GM23248 (cell line): ENCODE measurements around the gene TRAP1. TPM values are rescaled to one million over a fixed set of nuclear protein-coding genes. Genes with fewer than 3 reads are reported as not detected.
"Not testable (repeated sequence)": the region's sequence is repeated elsewhere in the genome, so short reads cannot be mapped to it uniquely, and the experiment has no call there.

Experiments
- DNase-seq: peaks from one replicate; pipeline ENCODE4 v3.0.0-alpha.2; 2015
- H2AFZ ChIP-seq: fragments of 200-600 bp; sonication (generic); 2 replicates; pipeline ENCODE4 v1.6.1; 2016; ENCODE audit warnings: antibody characterized with exemption
- H3F3A ChIP-seq: fragments of 200-600 bp; sonication (generic); 2 replicates; pipeline ENCODE4 v1.6.1; 2016; ENCODE audit warnings: mild to moderate bottlenecking, antibody characterized with exemption, mixed run types; ENCODE audit not compliant: insufficient read depth
- H3K27ac ChIP-seq: fragments of 200-600 bp; sonication (generic); 2 replicates; pipeline ENCODE4 v1.5.1; 2016; ENCODE audit warnings: mild to moderate bottlenecking
- H3K27me3 ChIP-seq: fragments of 200-600 bp; sonication (generic); replicated peaks from 2 replicates; pipeline ENCODE4 v1.6.1; 2016; ENCODE audit warnings: mild to moderate bottlenecking; ENCODE audit not compliant: insufficient read depth
- H3K36me3 ChIP-seq: fragments of 200-600 bp; sonication (generic); 2 replicates; pipeline ENCODE4 v1.6.1; 2016; ENCODE audit warnings: low read depth, mild to moderate bottlenecking
- H3K4me1 ChIP-seq: fragments of 200-600 bp; sonication (generic); 2 replicates; pipeline ENCODE4 v1.6.1; 2016; ENCODE audit warnings: mild to moderate bottlenecking; ENCODE audit not compliant: insufficient read depth
- H3K4me2 ChIP-seq: fragments of 200-600 bp; sonication (generic); one replicate; pipeline ENCODE4 v1.6.1; 2016; ENCODE audit warnings: mild to moderate bottlenecking; ENCODE audit not compliant: unreplicated experiment
- H3K4me3 ChIP-seq: fragments of 200-600 bp; sonication (generic); 2 replicates; pipeline ENCODE4 v1.5.1; 2016; ENCODE audit warnings: mild to moderate bottlenecking
- H3K79me2 ChIP-seq: fragments of 200-600 bp; sonication (generic); 2 replicates; pipeline ENCODE4 v1.6.1; 2016; ENCODE audit warnings: mild to moderate bottlenecking; ENCODE audit not compliant: insufficient read depth
- H3K9ac ChIP-seq: fragments of 200-600 bp; sonication (generic); 2 replicates; pipeline ENCODE4 v1.6.1; 2016; ENCODE audit warnings: mild to moderate bottlenecking
- H3K9me2 ChIP-seq: fragments of 200-600 bp; sonication (generic); 2 replicates; pipeline ENCODE4 v1.6.1; 2016; ENCODE audit warnings: mixed run types, mild to moderate bottlenecking, moderate library complexity; ENCODE audit not compliant: insufficient read depth
- H3K9me3 ChIP-seq: fragments of 200-600 bp; sonication (generic); one replicate; pipeline ENCODE4 v1.6.1; 2017; ENCODE audit warnings: low read depth
- H4K20me1 ChIP-seq: fragments of 200-600 bp; sonication (generic); 2 replicates; pipeline ENCODE4 v1.6.0; 2016; ENCODE audit not compliant: insufficient read depth
- EZH2 ChIP-seq: fragments of 200-600 bp; sonication (generic); IDR thresholded peaks from 2 replicates; pipeline ENCODE4 v1.6.1; 2018; ENCODE audit warnings: antibody characterized with exemption, mild to moderate bottlenecking; ENCODE audit not compliant: insufficient read depth, poor library complexity, severe bottlenecking
- EZH2phosphoT487 ChIP-seq: fragments of 200-600 bp; sonication (generic); IDR thresholded peaks from 2 replicates; pipeline ENCODE4 v1.6.1; 2018; ENCODE audit warnings: antibody characterized with exemption, moderate library complexity, mild to moderate bottlenecking, low read depth; ENCODE audit not compliant: insufficient read depth
- WGBS, 2 experiments: methylation state at CpG; one replicate each; pipeline ENCODE4 v1.1.6; 2015 to 2017; ENCODE audit warnings: low lambda C conversion rate in 2 of 2, low coverage in 1 of 2; ENCODE audit errors: missing lambda C conversion rate in 2 of 2; 5-methylcytosine and 5-hydroxymethylcytosine counted together
- in situ Hi-C: fragments of 300-500 bp; cut with MboI; formaldehyde crosslinking; loops from 2 replicates; pipeline ENCODE4 v1.15.0; 2020
- polyA plus RNA-seq: library from polyadenylated mRNA; unstranded; fragments of >200 nt; fragmentation: Nextera tagmentation; extraction: Ambion mirVana; gene quantifications from 2 replicates; pipeline ENCODE4 v1.2.1, GENCODE V29; 2016
- total RNA-seq: library from RNA; depleted of rRNA; stranded (reverse); fragments of >200 nt; shearing (Covaris generic); gene quantifications from 2 replicates; pipeline ENCODE4 v1.2.3, GENCODE V29; 2014

The TRAP1 gene
- total and polyA plus RNA-seq, 2 experiments from 2014 or later: 56.6 to 73.4 TPM

GRCh38 chr16:3661922-3662321 is 55.4 kb downstream of the TRAP1 start:
- no peak overlapping the region for H3K4me2 ChIP-seq
- in situ Hi-C loops: no loop called here
- no peak for TF ChIP-seq EZH2phosphoT487
- no peak for TF ChIP-seq EZH2
- no peaks in the 10 kb centered on the region for H4K20me1 ChIP-seq
- H3K4me1 ChIP-seq: no peaks in the 10 kb centered on the region
- no peak overlapping the region for H3K27ac ChIP-seq
- no peak overlapping the region for H3K9ac ChIP-seq
- H3K79me2 ChIP-seq: no peaks in the 10 kb centered on the region
- H3K27me3 ChIP-seq: no peaks in the 10 kb centered on the region
- 0 out of 2 replicates have a peak, but pooled peaks cover 19% of the 10 kb centered on the region for H3F3A ChIP-seq
- no peaks in the 10 kb centered on the region for H3K9me2 ChIP-seq
- H3K4me3 ChIP-seq: no peak overlapping the region
- H3K36me3 ChIP-seq: peaks cover 23% of the 10 kb centered on the region
- H3K9me3 ChIP-seq: no peaks in the 10 kb centered on the region
- DNase-seq: no peak
- no peak overlapping the region for H2AFZ ChIP-seq
- WGBS, 2 experiments: 93 to 95% methylated on average over 11 to 13 of the region's 13 CpGs

GRCh38 chr16:3661311-3661710 is 56.0 kb downstream of the TRAP1 start:
- in situ Hi-C loops: no loop called here
- WGBS, 2 experiments: 94 to 97% methylated on average over 10 to 12 of the region's 12 CpGs
- H3K79me2 ChIP-seq: no peaks in the 10 kb centered on the region
- H3K27ac ChIP-seq: no peak overlapping the region
- TF ChIP-seq EZH2phosphoT487: no peak
- TF ChIP-seq EZH2: no peak
- H2AFZ ChIP-seq: no peak overlapping the region
- 0 out of 2 replicates have a peak, but pooled peaks cover 13% of the 10 kb centered on the region for H3F3A ChIP-seq
- no peaks in the 10 kb centered on the region for H3K27me3 ChIP-seq
- no peak overlapping the region for H3K9ac ChIP-seq
- no peak for DNase-seq
- no peak overlapping the region for H3K4me3 ChIP-seq
- no peaks in the 10 kb centered on the region for H3K9me3 ChIP-seq
- no peaks in the 10 kb centered on the region for H4K20me1 ChIP-seq
- H3K9me2 ChIP-seq: no peaks in the 10 kb centered on the region
- H3K36me3 ChIP-seq: peaks cover 23% of the 10 kb centered on the region
- no peak overlapping the region for H3K4me2 ChIP-seq
- no peaks in the 10 kb centered on the region for H3K4me1 ChIP-seq

DNA sequence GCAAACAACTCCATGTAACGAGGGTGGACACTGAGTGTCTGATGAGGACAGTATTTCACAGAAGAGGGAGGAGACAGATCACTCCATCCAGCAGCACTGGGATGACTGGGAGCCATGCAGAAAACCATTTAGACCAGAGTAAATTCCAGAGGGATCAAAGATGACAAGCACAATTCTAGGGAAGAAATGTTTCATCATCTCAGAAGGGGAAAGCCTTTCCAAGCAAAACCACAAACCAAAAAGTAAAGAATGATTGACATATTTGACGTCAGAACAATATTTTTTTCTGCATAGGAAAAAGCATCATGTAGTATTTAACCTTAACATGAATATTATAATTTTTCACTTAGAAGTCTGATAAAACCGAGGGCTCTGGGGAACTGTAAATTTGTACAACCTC is 58.1 kb downstream of the TRAP1 start:
- DNase-seq: peak; percentile 17
- in situ Hi-C loops: no loop called here
- 52 to 53% methylated on average over 3 of the region's 3 CpGs for WGBS, 2 experiments
- TF ChIP-seq EZH2phosphoT487 (no peak), EZH2 (no peak)
- Histone ChIP-seq H3K9me2 (no peaks in the 10 kb centered on the region), H2AFZ (no peak overlapping the region), H3K79me2 (no peaks in the 10 kb centered on the region), H3K36me3 (peaks cover 18% of the 10 kb centered on the region), H3K4me3 (no peak overlapping the region), H4K20me1 (no peaks in the 10 kb centered on the region), H3F3A (0 out of 2 replicates have a peak, but pooled peaks cover 12% of the 10 kb centered on the region), H3K9me3 (no peaks in the 10 kb centered on the region), H3K27ac (no peak overlapping the region), H3K4me2 (no peak overlapping the region), H3K9ac (no peak overlapping the region), H3K27me3 (no peaks in the 10 kb centered on the region), H3K4me1 (no peaks in the 10 kb centered on the region)

DNA sequence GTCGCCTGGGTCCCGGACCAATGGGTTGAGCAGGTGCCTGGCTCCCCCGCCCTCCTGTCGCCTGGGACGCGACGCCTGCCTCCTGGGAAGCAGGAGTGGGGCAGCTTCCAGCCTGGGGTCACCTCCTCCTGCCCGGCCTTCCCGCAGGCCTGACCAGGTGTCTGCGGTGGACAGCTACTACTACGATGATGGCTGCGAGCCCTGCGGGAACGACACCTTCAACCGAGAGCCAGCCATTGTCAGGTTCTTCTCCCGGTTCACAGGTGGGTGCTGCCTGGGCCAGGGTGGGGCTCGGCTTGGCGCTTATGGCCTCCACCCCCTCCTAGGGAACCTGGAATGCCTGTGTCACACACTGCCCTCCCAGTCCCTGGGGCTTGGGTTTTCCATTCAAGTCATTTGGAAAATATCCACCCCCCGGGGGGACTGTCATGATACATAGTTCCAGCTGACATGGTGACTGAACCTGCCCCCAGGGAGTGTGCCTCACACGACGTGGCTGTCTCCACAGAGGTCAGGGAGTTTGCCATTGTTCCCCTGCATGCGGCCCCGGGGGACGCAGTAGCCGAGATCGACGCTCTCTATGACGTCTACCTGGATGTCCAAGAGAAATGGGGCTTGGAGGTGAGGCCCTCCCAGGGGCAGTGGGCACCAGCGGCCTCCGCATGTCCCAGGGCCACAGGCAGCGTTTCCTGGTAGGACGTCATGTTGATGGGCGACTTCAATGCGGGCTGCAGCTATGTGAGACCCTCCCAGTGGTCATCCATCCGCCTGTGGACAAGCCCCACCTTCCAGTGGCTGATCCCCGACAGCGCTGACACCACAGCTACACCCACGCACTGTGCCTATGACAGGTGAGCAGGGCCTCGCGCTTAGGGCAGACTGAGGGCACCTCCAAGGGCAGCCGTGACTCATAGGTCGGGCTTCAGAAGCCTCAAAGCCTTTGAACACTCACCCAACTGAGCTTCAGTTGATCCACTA is 60.5 kb downstream of the TRAP1 start:
- H3K4me1 ChIP-seq: no peaks in the 10 kb centered on the region
- H3K36me3 ChIP-seq: peaks cover 18% of the 10 kb centered on the region
- no peak overlapping the region for H3K27ac ChIP-seq
- no peaks in the 10 kb centered on the region for H3K9me3 ChIP-seq
- no peaks in the 10 kb centered on the region for H3K27me3 ChIP-seq
- 90 to 91% methylated on average over 35 to 42 of the region's 42 CpGs for WGBS, 2 experiments
- no peak for TF ChIP-seq EZH2phosphoT487
- no peak for TF ChIP-seq EZH2
- 0 out of 2 replicates have a peak, but pooled peaks cover 12% of the 10 kb centered on the region for H3F3A ChIP-seq
- no peaks in the 10 kb centered on the region for H3K79me2 ChIP-seq
- DNase-seq: peak; percentile 12
- H4K20me1 ChIP-seq: no peaks in the 10 kb centered on the region
- no peaks in the 10 kb centered on the region for H3K9me2 ChIP-seq
- in situ Hi-C loops: no loop called here
- no peak overlapping the region for H3K4me2 ChIP-seq
- no peak overlapping the region for H3K9ac ChIP-seq
- no peak overlapping the region for H2AFZ ChIP-seq
- no peak overlapping the region for H3K4me3 ChIP-seq

DNA sequence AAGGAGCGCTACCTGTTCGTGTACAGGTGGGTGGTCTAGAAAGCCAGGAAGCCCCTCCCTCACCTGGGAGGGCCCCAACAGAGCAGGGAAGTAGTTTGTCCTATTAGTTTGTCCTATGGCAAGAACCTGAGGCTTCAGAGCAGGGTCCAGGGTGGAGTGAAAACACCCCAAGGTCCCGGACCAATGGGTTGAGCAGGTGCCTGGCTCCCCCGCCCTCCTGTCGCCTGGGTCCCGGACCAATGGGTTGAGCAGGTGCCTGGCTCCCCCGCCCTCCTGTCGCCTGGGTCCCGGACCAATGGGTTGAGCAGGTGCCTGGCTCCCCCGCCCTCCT is 61.2 kb downstream of the TRAP1 start:
- H3K4me2 ChIP-seq, H3K27ac ChIP-seq, H3K79me2 ChIP-seq, DNase-seq, H3K4me3 ChIP-seq, H4K20me1 ChIP-seq, H2AFZ ChIP-seq, in situ Hi-C loops, H3K9me2 ChIP-seq, H3K4me1 ChIP-seq, H3K9ac ChIP-seq, H3K9me3 ChIP-seq, H3K27me3 ChIP-seq: not testable (repeated sequence)
- H3F3A ChIP-seq: 0 out of 2 replicates have a peak, but pooled peaks cover 12% of the 10 kb centered on the region
- WGBS, 2 experiments: 86 to 90% methylated on average over 4 to 6 of the region's 10 CpGs
- peaks cover 13% of the 10 kb centered on the region for H3K36me3 ChIP-seq
